Lung (tissue), 12 donors: ENCODE results near the gene MTHFR. TPM values are rescaled to one million over a fixed set of nuclear protein-coding genes. Genes with fewer than 3 reads are reported as not detected.

Source experiments
- ATAC-seq: fragments of 200-7000 bp; cut with Tn5 transposase; one replicate; pipeline ENCODE4 v1.9.1; 2020; ENCODE audit warnings: moderate number of reproducible peaks; ENCODE audit not compliant: insufficient read depth, low FRiP score
- DNase-seq, 3 donors: peaks; one replicate each; pipeline ENCODE4 v3.0.0-alpha.2; 2013 to 2017
- H3K27ac ChIP-seq, 2 donors: one replicate each; pipeline ENCODE4 v1.5.1; 2013; ENCODE audit warnings: mild to moderate bottlenecking in 2 of 2, moderate library complexity in 2 of 2, control low read depth in 1 of 2, inconsistent platforms in 1 of 2, low read depth in 1 of 2, low read length in 1 of 2
- H3K27me3 ChIP-seq, 3 donors: one replicate each; pipeline ENCODE4 v1.5.1; 2013; ENCODE audit warnings: low read length in 2 of 3; ENCODE audit not compliant: control insufficient read depth in 3 of 3, insufficient read depth in 3 of 3
- H3K36me3 ChIP-seq, 4 donors: one replicate each; pipeline ENCODE4 v1.5.1; 2013; ENCODE audit warnings: low read length in 4 of 4, mild to moderate bottlenecking in 1 of 4, moderate library complexity in 1 of 4; ENCODE audit not compliant: control insufficient read depth in 4 of 4, insufficient read depth in 4 of 4
- H3K4me1 ChIP-seq, 5 donors: one replicate each; pipeline ENCODE4 v1.5.1; 2013; ENCODE audit warnings: low read length in 5 of 5, mild to moderate bottlenecking in 2 of 5, moderate library complexity in 1 of 5; ENCODE audit not compliant: control insufficient read depth in 5 of 5, insufficient read depth in 5 of 5
- H3K4me3 ChIP-seq: one replicate; pipeline ENCODE4 v1.5.1; 2013; ENCODE audit warnings: mild to moderate bottlenecking, control low read depth, moderate library complexity
- H3K9ac ChIP-seq, 2 donors: one replicate each; pipeline ENCODE4 v1.5.1; 2013; ENCODE audit warnings: low read length in 2 of 2, control low read depth in 1 of 2; ENCODE audit not compliant: insufficient read depth in 1 of 2
- H3K9me3 ChIP-seq, 4 donors: one replicate each; pipeline ENCODE4 v1.5.1; 2013; ENCODE audit warnings: low read length in 3 of 4, mild to moderate bottlenecking in 1 of 4, moderate library complexity in 1 of 4; ENCODE audit not compliant: control insufficient read depth in 4 of 4, insufficient read depth in 3 of 4
- CTCF ChIP-seq: IDR thresholded peaks from 2 replicates; pipeline ENCODE4 v1.5.1; 2012; ENCODE audit warnings: mild to moderate bottlenecking; ENCODE audit errors: control extremely low read depth, extremely low read depth
- WGBS, 2 donors: extraction: QIAGEN DNeasy Blood & Tissue Kit; methylation state at CpG; one replicate each; pipeline ENCODE4 v1.1.7; 2013; 5-methylcytosine and 5-hydroxymethylcytosine counted together
- polyA plus RNA-seq, 2 donors: library from polyadenylated mRNA; stranded (reverse); fragments of 200-250 nt; gene quantifications; one replicate each; pipeline ENCODE4 v1.2.1, GENCODE V29; 2013
- total RNA-seq, 2 donors: library from RNA; depleted of rRNA in 1 of 2; stranded (reverse); fragments of >200 nt in 1 of 2; gene quantifications; one replicate each; pipeline ENCODE4 v1.2.1, GENCODE V29; 2014 to 2021
- donor health status: control.
- donor health status: control.
- donor health status: Bipolar disorder and iron deficiency.
- donor health status: healthy.
- donor health status: DM: yes; HTN: yes; CAD: no.

The MTHFR gene
- total and polyA plus RNA-seq, 4 donors = 20.6 to 61.4 (median 30.0) TPM

GRCh38 chr1:11790880-11791715 lies 14.7 kb downstream of the MTHFR start:
- no peak overlapping the region for H3K4me3 ChIP-seq
- no peaks in the 10 kb centered on the region for H3K9me3 ChIP-seq
- H3K9ac ChIP-seq = no peak overlapping the region
- peaks cover 3 to 52% (median 12%) of the 10 kb centered on the region in 5 donors for H3K4me1 ChIP-seq
- DNase-seq (peak; percentile 63 to 86 (median 65)), ATAC-seq (peak; percentile 85)
- no peaks in the 10 kb centered on the region for H3K27me3 ChIP-seq
- 57 to 82% methylated on average over 19 of the region's 19 CpGs for WGBS, 2 donors
- peaks cover 10 to 51% (median 33%) of the 10 kb centered on the region in 4 donors for H3K36me3 ChIP-seq
- peak overlapping the region; percentile 93 to 95 for H3K27ac ChIP-seq
- TF ChIP-seq CTCF = no peak

- H3K27me3 ChIP-seq = no peaks in the 10 kb centered on the region
- H3K4me3 ChIP-seq = no peak overlapping the region
- no peak for TF ChIP-seq CTCF
- peaks cover 3 to 56% (median 13%) of the 10 kb centered on the region in 5 donors for H3K4me1 ChIP-seq
- H3K36me3 ChIP-seq = peaks cover 10 to 44% (median 29%) of the 10 kb centered on the region in 4 donors
- no peaks in the 10 kb centered on the region for H3K9me3 ChIP-seq
- ATAC-seq = no peak
- peak overlapping the region; percentile 93 to 95 for H3K27ac ChIP-seq
- H3K9ac ChIP-seq = no peak overlapping the region
- DNase-seq = no peak
- WGBS, 2 donors = 72 to 87% methylated on average over 20 of the region's 20 CpGs
These were observed 15.5 kb downstream of the MTHFR start for GRCh38 chr1:11790101-11790879.

GRCh38 chr1:11789126-11790067 lies 16.4 kb downstream of the MTHFR start:
- no peak for DNase-seq
- no peaks in the 10 kb centered on the region for H3K9me3 ChIP-seq
- peaks cover 3 to 60% (median 17%) of the 10 kb centered on the region in 5 donors for H3K4me1 ChIP-seq
- ATAC-seq = no peak
- peaks cover 7 to 35% (median 24%) of the 10 kb centered on the region in 4 donors for H3K36me3 ChIP-seq
- no peak for TF ChIP-seq CTCF
- H3K27me3 ChIP-seq = no peaks in the 10 kb centered on the region
- WGBS, 2 donors = 70 to 74% methylated on average over 13 of the region's 13 CpGs
- no peak overlapping the region for H3K4me3 ChIP-seq
- no peak overlapping the region for H3K9ac ChIP-seq
- H3K27ac ChIP-seq = peak overlapping the region; percentile 93 to 95
